ENCODE measurements around the gene DMBT1. TPM values are rescaled to one million over a fixed set of nuclear protein-coding genes. Genes with fewer than 3 reads are reported as not detected.

DMBT1 gene
- 0.12 and 0.16 TPM in 2 replicates for total RNA-seq

GRCh38 chr10:122560279-122560804 lies at the start of gene DMBT1:
Gene DMBT1, plus strand, starts transcription at chr10:122560754. Its CDS starts 17 bp downstream, at chr10:122560771.

Other genes starting within 250 kb of the DMBT1 start
- gene PLEKHA1, start 186.0 kb upstream of the DMBT1 start, total RNA-seq = 21.3 and 26.9 TPM in 2 replicates
- gene ARMS2, start 106.1 kb upstream of the DMBT1 start, total RNA-seq = not detected in 2 replicates
- gene HTRA1, start 99.2 kb upstream of the DMBT1 start, total RNA-seq = 389 and 428 TPM in 2 replicates
- not detected in 2 replicates for gene C10orf120, start 139.1 kb downstream of the DMBT1 start, total RNA-seq